GM19193 (cell line): ENCODE results near the gene TMEM175.

Experiments used
- POLR2A ChIP-seq: IDR thresholded peaks from 4 replicates; pipeline ENCODE4 v1.6.1; 2011; ENCODE audit not compliant: insufficient read depth, insufficient read length; ENCODE audit errors: extremely low read depth

TMEM175 gene

DNA sequence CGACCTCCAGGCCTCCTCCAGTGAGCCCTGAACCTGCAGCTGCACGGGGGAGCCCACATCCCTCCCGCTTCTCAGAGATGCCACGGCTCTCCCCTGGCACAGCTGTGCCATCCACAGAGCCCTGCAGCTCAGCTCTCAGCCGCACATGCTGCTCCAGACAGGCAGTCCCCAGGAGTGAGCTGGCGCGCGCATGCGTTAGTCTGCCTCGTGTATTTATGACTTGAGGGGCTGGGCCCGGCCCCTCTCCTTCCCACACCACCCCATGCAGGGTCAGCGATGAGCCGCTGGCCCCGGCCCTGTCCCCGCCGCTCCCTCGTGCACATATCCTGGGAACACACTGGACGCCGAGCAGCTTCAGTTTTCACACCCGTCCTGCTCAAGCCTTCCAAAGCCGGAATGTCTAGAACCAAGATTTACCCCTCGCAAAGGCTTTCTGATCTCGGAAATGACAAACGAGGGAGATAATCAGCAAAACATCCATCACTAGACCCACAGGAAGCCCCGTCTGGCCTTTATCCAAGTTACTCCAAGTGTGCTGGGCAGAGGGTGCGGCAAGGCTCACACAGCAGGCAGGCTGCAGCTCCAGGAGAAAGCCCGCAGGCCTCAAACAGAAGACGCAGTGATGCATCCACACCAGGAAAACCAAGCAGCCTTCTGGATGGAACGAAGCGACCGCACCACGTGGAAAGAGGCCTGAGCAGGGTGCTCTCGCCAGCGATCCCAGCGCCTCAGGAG, 24.4 kb upstream of the TMEM175 start:
- no peak for TF ChIP-seq POLR2A

DNA sequence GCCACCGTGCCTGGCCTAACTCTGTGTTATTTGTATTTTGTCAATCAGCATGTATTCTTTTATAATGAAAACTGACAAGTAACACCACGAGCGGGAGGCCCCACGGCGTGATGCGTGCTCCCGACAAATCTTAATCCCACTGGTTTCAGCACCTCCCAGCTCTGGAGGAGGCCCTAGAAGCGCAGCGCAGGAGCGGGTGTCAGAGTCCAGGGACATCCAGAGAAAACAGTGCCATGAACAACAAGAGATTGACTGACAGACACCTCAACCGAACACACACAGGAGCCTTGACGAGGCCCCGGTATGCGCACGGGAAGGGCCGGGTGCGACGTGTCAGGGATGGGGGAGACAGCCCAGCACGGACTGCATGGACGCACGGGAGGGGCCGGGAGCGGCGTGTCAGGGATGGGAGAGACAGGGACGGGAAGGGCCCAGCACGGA, 23.1 kb upstream of the TMEM175 start:
- no peak for TF ChIP-seq POLR2A

DNA sequence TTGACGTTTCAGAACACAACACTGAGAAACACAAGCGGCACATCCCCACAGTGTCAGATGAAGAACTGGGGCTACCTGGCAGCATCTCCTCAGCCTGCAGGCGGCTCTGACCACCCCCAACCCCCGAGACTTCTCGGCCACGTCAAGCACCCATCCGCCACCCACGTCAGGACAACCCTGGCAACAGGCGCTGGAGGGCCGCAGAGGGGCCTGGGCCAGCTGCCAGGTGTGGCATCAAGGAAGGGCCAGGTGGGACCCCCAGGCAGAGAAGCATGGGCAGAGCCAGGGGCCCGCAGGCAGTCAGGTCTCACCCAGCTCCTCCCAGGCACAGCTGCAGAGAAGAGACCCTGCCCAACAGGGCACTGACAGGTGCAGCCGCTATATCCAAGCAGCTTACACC, 22.4 kb upstream of the TMEM175 start:
- no peak for TF ChIP-seq POLR2A

DNA sequence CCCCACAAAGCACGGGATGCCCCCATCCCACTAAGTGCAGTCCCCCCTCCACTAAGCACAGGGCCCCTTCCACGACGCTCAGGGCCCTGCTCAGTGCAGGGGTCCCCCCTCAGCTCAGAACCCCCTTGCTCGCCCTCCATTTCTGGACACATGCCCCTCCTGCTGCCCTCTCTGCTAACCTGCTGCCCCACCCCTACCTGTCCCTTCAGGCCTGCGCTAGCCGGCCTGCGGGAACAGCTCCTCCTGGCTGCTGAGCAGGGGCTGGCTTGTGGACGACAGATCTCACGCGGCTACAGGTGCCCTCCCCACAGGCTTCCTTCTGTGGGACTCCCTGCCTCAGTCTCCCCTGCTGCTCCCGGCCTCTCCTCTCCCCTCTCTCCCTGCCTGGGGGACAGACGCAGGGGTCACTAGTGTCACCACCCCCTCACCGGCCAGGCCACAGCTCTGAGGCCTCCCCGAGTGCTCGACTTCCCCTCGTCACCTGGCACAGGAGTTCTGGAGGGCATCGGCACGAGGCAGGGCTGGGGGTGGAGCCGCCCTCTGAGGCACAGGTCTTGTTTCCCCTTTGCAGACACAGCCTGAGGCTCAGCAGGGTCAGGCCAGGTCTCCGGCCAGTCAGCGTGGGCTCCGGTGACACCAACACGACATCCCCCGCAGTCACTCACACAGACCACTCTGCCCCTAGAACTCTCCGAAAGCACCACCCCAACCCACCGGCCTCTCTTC, 21.7 kb upstream of the TMEM175 start:
- TF ChIP-seq POLR2A, result no peak

GRCh38 chr4:911221-911751, 21.0 kb upstream of the TMEM175 start:
- no peak for TF ChIP-seq POLR2A

DNA sequence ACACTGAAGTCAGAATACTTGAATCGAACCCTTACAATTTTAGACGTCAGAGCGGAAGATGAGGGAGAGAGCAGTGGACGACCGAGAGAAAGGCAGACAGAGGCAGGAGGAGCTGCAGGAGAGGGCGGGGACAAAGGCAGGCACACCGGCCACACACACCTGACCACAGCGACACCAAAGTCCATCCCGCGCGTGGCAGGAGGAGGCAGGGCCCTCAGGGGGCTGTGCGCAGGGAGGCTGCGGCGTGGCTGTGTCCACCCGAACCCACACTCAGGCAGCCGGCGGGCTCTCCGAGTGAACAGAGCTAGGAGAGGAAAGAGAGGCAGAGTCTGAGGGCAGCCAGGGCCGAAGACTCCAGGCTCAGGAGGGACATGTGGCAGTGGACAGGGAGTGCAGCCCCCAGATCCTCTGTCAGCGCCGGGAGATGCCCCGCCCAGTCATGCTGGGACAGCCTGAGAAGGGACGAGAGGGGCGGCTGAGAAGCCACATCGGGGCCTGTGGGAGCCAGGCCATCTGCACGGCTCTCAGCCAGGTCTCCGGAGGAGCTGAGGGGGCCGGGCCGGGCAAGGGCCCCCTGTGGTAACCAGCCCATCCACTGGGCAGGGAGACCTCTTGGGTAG, 20.3 kb upstream of the TMEM175 start:
- TF ChIP-seq POLR2A, result no peak

DNA sequence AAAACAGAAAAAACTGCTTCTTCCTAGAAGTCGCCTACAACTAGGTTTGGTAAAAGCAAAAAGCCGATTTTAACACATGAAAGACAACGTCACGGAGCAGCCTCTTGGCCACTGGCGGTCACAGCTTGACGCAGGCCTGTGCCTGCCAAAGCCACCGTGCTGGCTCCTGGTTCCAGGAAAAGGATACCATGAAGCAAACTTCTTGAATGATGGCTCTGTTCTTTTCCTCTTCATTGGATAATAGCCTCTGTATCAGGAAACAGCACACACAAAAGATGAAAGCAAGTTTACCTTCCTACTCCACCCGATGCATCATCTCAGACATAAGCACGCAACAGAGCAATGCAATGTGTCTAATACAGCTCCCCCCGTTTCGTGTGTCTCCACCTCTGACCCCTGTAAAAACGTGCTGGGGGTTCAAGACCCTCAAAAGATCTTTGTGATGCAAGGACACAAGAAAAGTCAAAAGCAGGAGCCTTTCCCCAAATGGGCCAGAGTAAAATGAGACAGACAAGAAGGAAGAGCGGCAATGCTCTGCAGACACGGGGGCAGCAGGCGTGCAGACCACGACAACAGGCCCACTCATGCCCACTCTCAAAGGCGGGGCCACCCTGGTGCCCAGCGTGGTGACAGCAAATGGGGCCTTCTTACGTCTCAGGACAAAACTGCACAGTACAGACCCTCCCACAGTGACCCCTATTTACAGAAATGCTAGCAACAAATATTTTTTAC, 19.5 kb upstream of the TMEM175 start:
- no peak for TF ChIP-seq POLR2A

GRCh38 chr4:913280-913618, 19.0 kb upstream of the TMEM175 start:
- no peak for TF ChIP-seq POLR2A

DNA sequence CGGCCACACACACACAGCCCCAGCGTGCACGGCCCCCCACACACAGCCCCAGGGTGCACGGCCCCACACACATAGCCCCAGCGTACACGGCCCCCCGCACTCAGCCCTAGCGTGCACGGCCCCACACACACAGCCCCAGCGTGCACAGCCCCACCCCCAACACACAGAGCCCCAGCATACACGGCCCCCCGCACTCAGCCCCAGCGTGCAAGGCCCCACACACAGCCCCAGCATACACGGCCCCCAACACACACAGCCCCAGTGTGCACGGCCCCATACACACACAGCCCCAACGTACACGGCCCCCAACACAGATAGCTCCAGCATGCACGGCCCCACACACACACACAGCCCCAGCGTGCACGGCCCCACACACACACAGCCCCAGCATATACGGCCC, 17.7 kb upstream of the TMEM175 start:
- TF ChIP-seq POLR2A, result no peak

DNA sequence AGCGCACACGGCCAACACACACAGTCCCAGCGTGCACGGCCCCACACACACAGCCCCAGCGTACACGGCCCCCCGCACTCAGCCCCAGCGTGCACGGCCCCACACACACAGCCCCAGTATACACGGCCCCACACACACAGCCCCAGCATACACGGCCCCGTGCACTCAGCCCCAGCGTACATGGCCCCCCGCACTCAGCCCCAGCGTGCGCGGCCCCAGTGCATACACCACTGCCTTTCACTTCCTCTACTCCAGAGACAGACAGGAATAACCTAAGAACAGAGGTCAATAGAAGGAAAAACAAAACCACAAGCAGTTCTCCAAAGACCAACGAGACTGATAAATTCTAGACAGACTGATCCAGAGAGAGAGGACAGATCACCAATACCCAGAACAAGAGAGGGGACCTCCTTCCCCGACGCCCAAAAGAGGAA, 17.2 kb upstream of the TMEM175 start:
- TF ChIP-seq POLR2A, result no peak

DNA sequence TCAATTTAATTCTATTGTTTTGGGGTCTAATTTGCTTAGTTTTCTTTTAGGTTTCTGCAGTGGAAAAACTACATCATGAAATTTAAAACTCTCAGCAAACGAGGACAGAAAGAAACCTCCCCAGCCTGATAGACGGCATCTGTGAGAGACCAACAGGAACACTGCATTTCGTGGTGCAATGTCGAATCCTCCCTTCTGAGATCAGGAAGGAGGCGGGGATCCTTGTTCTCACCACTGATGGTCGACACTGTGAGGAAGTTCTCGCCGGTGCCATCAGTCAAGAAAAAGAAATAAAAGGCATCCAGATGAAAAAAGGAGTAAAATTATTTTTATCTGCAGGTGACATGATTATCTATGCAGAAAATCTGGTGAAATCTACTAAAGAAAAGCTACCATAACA, 16.7 kb upstream of the TMEM175 start:
- TF ChIP-seq POLR2A, result no peak

DNA sequence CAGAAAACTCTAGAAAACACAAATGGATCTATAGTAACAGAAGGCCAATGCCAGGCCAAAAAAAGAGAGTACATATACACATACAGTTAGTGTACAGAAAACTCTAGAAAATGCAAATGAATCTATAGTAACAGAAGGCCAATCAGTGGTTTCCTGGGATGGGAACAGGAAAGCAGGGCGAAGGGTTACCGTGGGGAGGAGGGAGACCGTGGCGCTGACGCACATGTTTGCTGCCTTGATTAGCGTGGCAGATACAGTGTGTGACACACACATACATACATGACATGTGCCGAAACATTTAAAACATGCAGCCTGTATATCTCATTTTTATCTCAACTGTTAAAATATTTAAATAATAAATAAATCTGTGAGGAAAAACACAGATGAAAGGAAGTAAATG, 14.8 kb upstream of the TMEM175 start:
- TF ChIP-seq POLR2A, result no peak

- TF ChIP-seq POLR2A, result no peak
Observed at GRCh38 chr4:917992-918391, 14.3 kb upstream of the TMEM175 start.

DNA sequence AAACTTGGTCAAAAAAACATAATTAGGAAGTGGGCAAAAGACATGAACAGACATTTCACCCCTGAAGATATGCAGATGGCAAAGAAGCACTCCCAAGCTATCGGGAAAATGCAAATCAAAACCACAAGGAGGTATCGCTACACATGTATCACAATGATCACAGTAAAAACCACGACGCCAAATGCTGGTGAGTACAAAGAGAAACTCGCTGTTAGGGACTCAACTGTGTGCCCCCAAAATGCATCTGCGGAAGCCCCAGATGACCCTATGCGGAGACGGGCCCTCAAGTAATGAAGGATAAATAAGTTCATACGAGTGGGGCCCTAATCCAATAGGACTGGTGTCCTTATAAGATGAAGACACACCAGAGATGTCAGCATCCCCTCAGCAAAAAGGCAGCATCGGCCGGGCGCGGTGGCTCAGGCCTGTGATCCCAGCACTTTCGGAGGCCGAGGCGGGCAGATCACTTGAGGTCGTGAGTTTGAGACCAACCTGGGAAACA, 10.4 kb upstream of the TMEM175 start:
- TF ChIP-seq POLR2A, result no peak

DNA sequence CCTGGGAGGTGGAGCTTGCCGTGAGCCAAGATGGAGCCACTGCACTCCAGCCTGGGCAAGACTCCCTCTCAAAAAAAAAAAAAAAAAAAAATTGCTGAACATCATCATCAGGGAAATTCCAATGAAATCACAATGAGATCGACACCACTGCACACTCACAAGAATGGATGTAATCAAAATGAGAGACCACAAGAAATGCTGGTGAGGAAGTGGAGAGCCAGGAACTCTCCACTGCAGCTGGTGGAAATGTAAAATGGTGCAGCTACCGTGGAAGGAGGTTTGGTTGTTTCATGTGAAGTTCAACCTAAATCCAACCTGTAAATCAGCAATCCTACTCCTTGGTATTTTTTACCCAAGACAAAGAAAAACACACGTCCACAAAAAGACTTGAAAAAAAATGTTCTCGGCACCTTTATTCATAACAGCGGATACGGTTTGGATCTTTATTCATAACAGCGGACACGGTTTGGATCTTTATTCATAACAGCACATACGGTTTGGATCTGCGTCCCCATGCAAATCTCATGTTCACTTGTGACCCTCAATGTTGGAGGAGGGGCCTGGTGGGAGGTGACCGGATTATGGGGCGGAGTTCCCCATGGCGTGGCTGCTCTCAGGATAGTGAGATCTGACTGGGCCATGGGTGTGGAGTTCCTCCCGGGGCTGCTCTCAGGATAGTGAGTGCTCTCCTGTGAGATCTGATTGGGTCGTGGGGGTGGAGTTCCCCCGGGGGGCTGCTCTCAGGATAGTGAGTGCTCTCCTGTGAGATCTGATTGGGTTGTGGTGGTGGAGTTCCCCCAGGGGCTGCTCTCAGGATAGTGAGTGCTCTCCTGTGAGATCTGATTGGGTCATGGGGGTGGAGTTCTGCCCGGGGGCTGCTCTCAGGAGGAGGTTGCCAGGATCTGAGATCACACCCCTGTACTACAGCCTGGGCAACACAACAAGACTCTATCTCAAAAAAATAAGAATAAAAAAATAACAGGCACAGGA, 7.9 kb upstream of the TMEM175 start:
- TF ChIP-seq POLR2A, result peak; percentile 14

DNA sequence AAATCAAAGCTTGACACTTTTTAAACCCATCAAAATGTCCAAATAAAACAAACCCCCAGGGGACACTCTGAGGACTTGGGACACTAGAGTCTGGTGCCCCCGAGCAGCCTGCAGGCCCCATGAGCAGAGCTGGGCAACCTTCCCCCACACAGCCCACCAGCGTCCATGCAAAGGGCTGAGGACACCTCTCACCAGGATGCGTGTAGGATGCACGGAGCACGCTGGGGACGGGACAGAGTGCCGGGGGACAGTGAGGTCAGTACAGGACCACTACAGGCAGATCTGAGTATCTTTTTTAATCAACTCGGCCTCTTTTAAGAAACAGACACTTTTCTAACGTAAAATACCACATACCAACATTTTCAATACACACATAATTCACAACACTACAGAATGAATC, 7.1 kb upstream of the TMEM175 start:
- TF ChIP-seq POLR2A, result no peak
